Measurements from ENCODE around the gene ATP11C. TPM values are rescaled to one million over a fixed set of nuclear protein-coding genes. Genes with fewer than 3 reads are reported as not detected.
"Not testable (repeated sequence)": the region's sequence is repeated elsewhere in the genome, so short reads cannot be mapped to it uniquely, and the experiment has no call there.

ATP11C gene
- polyA plus RNA-seq, 3 donors = 31.9 to 35.3 (median 32.0) TPM

GRCh38 chrX:139862208-139862607, 70.6 kb downstream of the ATP11C start:
- no peak for DNase-seq

DNA sequence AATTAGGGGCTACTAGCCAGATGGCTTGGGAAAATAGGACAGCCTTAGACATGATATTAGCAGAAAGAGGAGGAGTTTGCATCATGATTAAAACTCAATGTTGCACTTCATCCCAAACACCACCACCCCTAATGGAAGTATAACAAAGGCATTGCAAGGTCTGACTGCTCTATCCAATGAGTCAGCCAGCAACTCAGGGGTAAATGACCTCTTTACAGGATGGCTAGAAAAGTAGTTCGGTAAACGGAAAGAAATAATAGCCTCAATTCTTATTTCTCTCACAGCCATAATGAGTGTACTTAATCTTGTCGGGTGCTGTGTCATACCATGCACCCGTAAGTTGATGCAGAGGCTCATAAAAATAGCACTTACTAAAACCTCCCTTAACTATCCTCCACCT, 76.0 kb downstream of the ATP11C start:
- DNase-seq = not testable (repeated sequence)

- no peak for DNase-seq
Measured at GRCh38 chrX:139851730-139852129, 81.1 kb downstream of the ATP11C start.

- no peak for DNase-seq
Measured at GRCh38 chrX:139850968-139851367, 81.9 kb downstream of the ATP11C start.

GRCh38 chrX:139844884-139845283, 88.0 kb downstream of the ATP11C start:
- no peak for DNase-seq

DNA sequence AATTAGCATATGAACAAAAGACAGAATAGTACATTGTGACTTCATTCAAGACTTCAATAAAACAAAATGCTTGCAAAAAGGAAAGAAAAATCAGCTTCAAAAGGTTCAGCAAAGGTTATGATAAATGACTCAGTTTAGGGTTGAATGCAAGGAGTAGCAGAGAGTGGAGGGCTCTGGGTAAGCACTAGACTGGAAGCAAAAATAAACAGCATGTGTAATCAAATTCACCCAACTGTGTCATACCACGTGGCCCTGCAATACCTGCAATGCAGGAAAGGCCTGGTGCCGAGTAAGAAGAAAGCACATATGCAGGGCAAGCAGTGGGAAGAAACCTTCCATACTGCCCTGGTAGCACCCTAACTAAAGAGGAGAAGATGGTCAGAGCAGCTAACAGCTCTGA, 88.7 kb downstream of the ATP11C start:
- no peak for DNase-seq

GRCh38 chrX:139842326-139843185, 90.3 kb downstream of the ATP11C start:
- no peak for DNase-seq

DNA sequence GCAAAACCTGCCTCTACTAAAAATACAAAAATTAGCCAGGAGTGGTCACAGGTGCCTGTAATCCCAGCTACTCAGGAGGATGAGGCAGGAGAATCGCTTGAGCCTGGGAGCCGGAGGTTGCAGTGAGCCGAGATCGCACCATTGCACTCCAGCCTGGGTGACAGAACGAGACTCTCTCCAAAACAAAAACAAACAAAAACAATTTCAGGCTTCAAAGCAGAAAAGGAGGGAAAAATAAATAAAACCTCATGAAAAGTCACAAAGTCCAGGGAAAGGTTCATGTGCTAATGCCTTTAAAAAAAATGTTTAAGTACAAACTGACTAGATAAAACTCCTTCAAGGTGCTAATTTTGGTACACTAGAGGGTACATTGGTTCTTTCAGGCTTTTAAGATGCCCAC, 96.5 kb downstream of the ATP11C start:
- DNase-seq = not testable (repeated sequence)

- DNase-seq = no peak
Measured at GRCh38 chrX:139834879-139835278, 98.0 kb downstream of the ATP11C start.

GRCh38 chrX:139832718-139833309, 100.0 kb downstream of the ATP11C start:
- DNase-seq = no peak

- no peak for DNase-seq
Measured at GRCh38 chrX:139831675-139832456, 101.0 kb downstream of the ATP11C start.

- DNase-seq = no peak
Measured at GRCh38 chrX:139831017-139831416, 101.8 kb downstream of the ATP11C start.

DNA sequence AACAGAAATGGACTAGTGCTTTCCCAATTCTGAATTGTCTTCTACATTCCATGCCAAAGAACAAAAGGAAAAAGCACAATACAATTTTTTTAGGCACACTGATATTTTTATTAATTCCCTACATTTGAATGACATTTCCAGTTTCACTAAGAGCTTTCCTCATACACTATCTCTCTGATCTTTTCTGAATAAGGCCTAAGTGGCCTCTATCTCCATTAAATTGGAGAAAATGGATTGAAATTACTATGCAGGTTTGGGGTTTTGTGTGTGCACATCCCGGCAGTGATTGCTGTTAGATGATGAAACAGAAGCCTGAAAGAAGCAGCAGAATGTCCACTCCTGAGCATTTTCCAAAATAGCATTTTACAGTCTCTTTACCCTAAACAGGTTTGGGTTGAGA, 104.0 kb downstream of the ATP11C start:
- no peak for DNase-seq

GRCh38 chrX:139828033-139828432, 104.8 kb downstream of the ATP11C start:
- DNase-seq = no peak

DNA sequence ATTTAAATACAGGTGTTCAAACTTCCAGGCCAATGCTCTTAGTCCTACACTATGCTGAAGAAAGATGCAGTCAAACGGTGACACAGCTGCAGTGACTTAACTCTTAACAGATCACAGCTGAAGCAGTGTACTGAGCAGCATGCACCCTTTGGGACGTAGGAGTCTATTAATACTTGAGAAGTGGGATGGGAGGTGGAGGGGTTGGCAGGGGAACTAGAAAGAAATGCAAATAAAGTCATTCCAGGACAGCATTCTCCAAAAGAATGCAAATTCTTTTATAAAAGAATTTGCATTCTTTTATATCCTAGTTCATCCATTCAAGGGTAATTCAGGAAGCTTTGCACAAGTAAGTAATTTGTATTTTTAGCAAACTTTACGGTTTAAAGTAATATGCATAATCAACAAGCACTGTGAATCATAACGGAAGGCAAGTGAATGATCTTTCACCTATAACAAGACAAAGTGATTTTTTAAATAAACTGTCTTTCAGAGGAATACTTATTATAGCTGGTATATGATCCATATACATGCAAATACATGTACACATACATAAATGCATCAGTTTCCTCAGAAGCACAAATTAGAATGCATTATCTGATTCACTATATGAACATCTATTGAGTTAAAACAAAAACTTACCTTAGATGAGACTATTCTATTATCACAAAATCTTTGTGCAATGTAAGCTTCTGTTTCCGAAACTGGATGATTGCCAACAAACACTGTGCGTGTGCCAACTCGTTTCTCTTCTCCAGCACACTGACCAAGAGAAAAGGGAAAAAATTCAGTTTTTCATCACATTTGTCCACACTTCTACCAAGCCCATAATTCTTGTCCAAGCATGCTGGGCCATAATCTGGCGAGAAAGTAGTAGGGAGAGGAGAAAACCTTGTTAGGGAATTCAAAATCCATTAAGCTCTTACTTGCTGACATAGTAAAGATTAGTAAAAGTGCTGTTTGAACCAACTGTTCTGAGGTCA, 106.5 kb downstream of the ATP11C start:
- no peak for DNase-seq

DNA sequence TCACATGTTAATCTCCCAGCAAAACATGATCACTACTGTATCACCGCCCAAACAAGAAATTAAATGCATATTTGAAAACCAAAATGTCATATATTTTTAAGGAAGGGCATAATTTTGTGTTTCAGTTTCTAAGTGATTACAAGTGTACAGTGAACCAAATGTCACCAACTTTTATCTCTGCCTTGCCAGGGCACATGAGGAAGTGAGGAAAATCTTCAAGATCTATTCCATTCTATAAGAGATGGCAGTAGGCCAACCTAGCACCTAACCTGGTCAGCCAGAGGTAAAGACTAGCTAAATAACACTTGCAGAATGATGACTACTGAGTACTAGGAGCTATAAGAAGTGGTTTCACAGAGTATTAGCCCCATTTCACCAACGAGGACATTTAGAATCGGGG, 107.2 kb downstream of the ATP11C start:
- no peak for DNase-seq

- DNase-seq = no peak
Measured at GRCh38 chrX:139823806-139824205, 109.0 kb downstream of the ATP11C start.

DNA sequence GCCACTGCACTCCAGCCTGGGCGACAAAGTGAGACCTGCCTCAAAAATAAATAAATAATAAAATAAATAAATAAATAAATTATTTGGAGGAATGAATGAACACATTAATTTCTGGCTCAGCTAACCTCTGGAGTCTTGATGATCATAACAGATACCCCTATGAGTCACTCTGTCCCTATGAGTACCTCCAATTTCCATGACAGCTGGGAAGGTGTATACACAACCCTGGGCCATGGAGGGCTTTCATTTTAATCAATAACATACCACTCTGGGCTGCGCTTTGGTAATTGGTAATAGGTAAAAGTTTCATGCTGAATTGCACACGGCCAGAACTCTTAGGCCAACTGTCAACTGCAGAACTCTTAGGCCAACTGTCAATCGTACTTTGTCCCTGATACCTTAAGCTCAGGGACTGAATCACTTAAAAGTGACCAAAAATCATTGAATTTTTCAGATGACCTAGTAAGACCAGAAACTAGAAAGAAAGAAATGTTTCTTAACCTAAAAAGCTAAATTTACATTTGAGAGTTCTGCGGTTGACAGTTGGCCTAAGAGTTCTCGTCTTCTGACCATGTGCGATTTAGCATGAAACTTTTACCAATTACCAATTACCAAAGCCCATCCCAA, 112.4 kb downstream of the ATP11C start:
- no peak for DNase-seq

GRCh38 chrX:139816204-139816603, 116.6 kb downstream of the ATP11C start:
- no peak for DNase-seq

DNA sequence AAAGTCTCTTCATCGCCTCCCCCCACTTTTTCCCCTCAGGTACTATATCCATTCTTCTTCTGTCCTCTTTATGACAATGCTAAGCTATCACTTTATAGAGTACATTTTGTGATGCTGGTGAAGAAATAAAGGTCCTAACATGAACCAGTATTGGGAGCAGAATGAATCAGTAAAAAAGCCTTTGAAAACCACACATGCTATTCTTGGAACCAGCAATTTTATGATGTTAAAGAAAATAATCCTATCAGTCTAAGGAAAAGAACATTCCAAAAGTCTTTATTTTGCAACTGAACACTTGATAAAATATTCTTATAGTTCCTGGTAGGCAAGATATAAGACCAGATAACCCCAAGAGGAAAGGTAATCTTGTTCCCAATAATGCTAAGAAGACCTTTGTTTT, 117.1 kb downstream of the ATP11C start:
- DNase-seq = no peak
